Measurements from ENCODE around the gene LUZP2.

- TF ChIP-seq CTCF (conservative IDR thresholded peaks at IDR 0.05; ENCODE audit: low read depth, low read length) (no peak), EZH2 (IDR thresholded peaks at IDR 0.05; ENCODE audit: low read length, unreplicated experiment) (no peak)
These were observed 435.5 kb downstream of the LUZP2 start for GRCh38 chr11:24932110-24933000.

All from PC-3 (cell line).